Measurements from ENCODE around the gene CD2BP2.
"Not testable (repeated sequence)": the region's sequence is repeated elsewhere in the genome, so short reads cannot be mapped to it uniquely, and the experiment has no call there.

The CD2BP2 gene

GRCh38 chr16:30355144-30355953 lies at the start of gene CD2BP2:
Gene CD2BP2, minus strand, starts transcription at chr16:30355308. Its CDS starts 627 bp downstream, at chr16:30354681.
- peak; percentile 95 for DNase-seq (ENCODE audit: low spot score)

DNA sequence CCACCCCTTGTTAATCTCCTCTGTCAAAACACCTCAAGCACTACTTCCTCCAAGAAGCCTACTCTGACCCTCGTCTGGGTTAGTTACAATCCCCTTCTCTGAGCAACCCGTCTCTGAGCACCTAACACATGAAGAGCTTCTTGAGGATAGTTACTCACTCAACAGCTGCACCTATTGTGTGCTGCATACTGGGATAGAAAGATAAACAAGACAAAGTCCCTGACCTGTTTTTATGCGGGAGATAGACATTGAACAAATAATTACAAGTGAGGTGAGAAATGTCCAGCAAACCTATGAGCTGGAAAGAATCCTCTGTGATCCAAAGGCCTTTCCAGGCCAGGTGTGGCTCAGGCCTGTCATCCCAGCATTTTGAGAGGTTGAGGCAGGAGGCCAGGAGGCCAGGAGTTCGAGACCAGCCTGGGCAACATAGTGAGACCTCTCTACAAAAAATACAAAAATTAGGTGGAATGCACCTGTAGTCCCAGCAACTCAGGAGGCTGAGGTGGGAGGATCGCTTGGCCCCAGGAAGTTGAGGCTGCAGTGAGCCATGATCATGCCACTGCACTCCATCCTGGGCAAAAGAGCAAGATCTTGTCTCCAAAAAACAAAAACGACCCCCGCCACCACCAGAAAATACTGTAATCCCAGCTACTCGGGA lies 46.8 kb upstream of the CD2BP2 start:
- no peak for DNase-seq (ENCODE audit: low spot score)

- DNase-seq (ENCODE audit: low spot score) = no peak
Observed at GRCh38 chr16:30399435-30400186, 44.5 kb upstream of the CD2BP2 start.

DNA sequence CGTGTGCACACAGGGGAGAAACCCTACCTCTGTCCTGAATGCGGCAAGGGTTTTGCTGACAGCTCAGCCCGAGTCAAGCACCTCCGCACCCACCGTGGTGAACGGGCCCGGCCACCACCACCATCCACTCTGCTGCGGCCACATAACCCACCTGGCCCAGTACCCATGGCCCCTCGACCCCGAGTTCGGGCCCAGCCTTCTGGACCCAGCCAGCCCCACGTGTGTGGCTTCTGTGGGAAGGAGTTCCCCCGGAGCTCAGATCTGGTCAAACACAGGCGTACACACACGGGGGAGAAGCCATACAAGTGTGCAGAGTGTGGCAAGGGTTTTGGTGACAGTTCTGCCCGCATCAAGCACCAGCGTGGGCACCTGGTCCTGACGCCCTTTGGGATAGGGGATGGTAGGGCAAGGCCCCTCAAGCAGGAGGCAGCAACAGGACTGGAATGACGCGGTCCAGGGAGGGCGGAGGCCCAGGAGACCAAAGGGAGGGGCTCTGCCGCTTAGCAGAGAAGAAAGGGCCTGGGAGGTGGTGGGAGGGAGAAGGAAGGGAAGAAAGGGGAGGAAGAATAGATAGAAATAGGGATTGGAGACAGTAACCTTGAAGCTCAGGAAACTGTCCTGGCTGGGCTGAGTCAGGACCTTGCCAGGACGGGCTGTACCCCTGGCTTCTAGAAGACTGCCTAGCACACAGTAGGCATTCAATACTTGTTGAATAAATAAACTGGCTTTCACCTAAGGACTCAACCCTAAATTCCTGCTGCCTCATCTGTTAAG lies 43.7 kb upstream of the CD2BP2 start:
- no peak for DNase-seq (ENCODE audit: low spot score)

DNA sequence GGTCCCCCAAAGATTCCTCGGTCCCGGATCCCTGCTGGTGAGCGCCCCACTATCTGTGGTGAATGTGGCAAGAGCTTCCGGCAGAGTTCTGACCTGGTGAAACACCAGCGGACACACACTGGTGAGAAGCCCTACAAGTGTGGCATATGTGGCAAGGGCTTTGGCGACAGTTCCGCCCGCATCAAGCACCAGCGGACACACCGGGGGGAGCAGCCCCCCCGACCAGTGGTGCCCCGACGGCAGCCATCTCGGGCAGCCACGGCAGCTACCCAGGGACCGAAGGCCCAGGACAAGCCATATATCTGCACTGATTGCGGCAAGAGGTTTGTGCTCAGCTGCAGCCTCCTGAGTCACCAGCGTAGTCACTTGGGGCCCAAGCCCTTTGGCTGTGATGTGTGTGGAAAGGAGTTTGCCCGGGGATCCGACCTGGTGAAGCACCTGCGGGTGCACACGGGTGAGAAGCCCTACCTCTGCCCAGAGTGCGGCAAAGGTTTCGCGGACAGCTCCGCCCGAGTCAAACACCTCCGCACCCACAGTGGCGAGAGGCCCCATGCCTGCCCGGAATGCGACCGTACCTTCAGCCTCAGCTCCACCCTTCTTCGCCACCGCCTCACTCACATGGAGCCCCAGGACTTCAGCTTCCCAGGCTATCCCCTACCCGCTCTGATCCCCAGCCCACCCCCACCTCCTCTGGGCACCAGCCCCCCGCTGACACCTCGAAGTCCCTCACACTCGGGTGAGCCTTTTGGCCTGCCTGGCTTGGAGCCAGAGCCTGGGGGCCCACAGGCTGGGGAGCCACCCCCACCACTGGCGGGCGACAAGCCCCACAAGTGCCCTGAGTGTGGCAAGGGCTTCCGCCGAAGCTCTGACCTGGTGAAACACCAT lies 42.9 kb upstream of the CD2BP2 start:
- DNase-seq (ENCODE audit: low spot score) = no peak

DNA sequence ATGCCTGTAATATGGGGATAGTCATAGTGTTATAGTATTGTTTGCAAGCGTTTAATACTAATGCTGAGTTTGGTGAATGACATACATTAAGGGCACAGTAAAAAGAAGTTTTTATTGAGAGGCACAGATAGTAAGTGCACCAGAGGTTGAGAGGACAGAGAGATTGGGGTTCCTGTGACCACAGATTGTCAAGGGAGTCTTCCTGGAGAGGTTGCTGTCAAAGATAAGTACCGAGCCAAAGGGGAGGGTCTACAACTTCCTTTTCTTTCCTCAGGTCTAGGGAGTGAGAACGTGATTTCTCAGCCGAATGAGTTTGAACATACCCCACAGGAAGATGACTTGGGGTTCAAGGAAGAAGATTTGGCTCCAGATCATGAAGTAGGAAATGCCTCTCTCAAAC lies 41.9 kb upstream of the CD2BP2 start:
- no peak for DNase-seq (ENCODE audit: low spot score)

GRCh38 chr16:30396627-30397026 lies 41.5 kb upstream of the CD2BP2 start:
- not testable (repeated sequence) for DNase-seq (ENCODE audit: low spot score)

- no peak for DNase-seq (ENCODE audit: low spot score)
Observed at GRCh38 chr16:30395992-30396585, 41.0 kb upstream of the CD2BP2 start.

DNA sequence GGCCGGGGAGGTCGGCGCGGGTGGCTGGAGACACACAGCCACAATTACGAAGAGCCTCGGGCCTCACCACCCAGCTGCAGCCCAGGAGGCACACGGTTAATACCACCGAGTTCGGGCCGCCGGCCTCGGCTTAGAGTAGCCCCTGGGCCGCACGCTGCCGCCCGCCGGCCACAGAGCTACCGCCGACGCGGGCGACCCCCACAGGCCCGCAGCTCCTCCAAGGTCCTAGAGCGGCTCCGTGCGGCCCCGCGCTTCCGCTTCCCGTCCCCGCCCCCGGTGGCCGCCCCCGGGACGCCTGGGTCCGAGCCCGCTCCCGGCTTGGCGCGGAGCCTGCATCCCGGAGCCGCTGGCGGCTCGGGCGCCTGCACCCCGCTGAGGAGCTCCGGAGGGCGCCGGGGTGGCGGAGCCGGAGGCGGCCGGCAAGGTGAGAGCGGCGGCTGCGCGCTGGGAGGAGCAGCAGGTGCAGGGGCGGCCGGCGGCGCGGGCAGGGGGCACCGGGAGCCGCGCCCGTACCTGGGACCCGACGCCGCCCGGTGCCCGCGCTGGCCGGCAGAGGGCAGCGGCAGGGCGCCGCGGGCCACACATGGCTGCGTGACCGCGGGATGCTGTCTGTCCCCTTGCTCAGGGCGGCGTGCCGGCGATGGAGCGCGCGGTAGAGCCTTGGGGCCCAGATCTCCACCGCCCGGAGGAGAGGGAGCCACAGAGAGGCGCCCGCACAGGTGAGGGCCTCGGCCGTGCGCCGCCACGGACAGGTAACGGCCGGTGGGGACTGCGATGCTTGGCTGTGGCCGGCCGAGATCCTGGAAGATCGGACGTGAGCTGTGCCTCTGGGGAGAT lies 40.3 kb upstream of the CD2BP2 start, which contains the start of gene ZNF48:
TSS of gene ZNF48 (plus strand) at position 266 of the 837 bp plus-strand sequence. CDS start at position 641, 375 bp downstream.
- DNase-seq (ENCODE audit: low spot score) = peak; percentile 56

GRCh38 chr16:30394592-30395154 lies 39.6 kb upstream of the CD2BP2 start:
- DNase-seq (ENCODE audit: low spot score) = no peak

DNA sequence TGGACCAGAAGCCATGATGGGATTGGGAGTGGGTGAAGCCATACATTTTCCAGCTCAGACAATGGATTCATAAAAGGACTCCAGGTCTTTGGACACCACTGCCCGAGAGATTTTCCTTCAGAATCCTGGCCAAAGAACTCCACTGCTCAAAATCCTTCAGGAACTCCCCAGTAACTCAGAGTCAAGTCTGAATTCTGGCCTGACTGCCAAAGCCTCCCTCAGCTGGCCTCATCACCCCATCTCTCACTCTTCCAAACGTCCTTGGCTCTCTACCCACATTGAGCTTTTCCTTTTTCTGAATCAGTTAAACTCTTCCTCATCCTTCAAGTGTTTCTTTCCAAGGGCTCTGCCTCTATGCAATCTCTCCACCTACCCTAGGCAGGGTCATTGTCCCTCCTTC lies 28.4 kb upstream of the CD2BP2 start:
- DNase-seq (ENCODE audit: low spot score) = no peak

- DNase-seq (ENCODE audit: low spot score) = no peak
Observed at GRCh38 chr16:30382111-30382881, 27.2 kb upstream of the CD2BP2 start, which contains the start of gene SEPTIN1. Gene SEPTIN1, minus strand, starts transcription at chr16:30382561. Its CDS starts 19 bp downstream, at chr16:30382542.

DNA sequence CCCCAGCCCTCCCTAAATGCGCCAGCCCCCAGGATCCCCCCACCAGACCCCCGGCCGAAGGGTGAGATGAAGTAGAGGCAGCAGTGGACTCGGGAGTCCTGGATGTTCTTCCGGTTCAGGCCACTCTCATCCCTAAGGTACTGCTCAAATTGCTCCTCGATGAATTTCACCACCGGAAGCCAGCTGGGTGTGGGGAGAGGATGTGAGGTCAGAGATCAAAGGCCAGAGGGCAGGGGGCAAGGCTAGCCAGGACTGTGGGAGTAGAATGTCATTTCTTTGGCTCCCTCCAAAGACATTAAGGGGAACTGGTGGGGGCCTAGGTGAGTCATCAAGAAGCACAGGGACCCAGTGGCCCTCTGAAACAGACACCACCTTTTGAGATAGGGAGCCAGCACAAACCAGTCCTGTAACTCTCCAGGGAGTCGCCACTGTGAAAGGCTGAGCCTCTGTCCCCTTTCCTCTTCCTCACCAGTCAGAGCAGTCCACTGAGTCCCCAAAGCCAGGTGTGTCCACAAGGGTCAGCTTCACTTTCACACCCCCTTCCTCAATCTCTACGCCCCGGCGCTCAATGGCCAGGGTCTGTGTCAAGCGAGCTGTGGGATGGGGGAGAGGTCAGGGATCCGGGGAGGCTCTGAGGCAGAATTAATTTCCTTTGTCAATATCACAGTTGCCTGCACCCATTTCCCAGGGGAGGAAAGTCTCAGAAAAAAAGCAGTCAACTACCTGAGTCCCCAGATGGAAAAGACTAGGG lies 26.4 kb upstream of the CD2BP2 start:
- no peak for DNase-seq (ENCODE audit: low spot score)

- no peak for DNase-seq (ENCODE audit: low spot score)
Observed at GRCh38 chr16:30380803-30381208, 25.7 kb upstream of the CD2BP2 start.

DNA sequence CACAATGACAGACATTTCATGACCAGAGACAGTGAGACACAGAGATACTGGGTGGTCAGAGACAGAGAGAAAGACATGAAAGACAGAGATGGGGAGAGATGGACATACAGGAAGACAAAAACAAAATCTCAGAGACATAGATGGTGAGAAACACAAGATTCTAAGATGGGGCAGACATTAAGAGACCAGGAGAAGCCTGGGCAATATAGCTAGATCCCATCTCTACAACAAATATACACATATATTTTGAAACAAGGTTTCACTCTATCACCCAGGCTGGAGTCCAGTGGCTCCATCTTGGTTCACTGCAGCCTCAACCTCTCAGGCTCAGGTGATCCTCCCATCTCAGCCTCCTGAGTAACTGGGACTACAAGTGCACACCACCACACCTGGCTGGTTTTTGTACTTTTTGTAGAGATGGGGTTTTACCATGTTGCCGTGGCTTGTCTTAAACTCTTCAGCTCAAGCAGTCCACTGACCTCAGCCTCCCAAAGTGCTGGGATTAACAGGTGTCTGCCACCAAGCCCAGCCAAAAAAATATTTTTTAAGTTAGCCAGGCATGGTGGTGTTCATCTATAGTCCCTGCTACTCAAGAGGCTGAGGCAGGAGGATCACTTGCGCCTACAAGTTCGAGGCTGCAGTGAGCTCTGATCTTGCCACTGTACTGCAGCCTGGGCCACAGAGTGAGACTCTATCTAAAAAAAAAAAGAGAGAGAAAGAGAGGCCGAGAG lies 25.1 kb upstream of the CD2BP2 start:
- DNase-seq (ENCODE audit: low spot score) = no peak

- no peak for DNase-seq (ENCODE audit: low spot score)
Observed at GRCh38 chr16:30379158-30379783, 24.2 kb upstream of the CD2BP2 start.
